Mesothelial cell of epicardium (in vitro differentiated cells): Measurements from ENCODE around the gene CD274. TPM values are rescaled to one million over a fixed set of nuclear protein-coding genes. Genes with fewer than 3 reads are reported as not detected.

Experiments
- DNase-seq, 2 experiments: peaks; one replicate each; pipeline ENCODE4 v3.0.0; 2021; ENCODE audit warnings: low spot score in 2 of 2; ENCODE audit not compliant: unreplicated experiment in 2 of 2
- H3K27ac Mint-ChIP-seq: 2 replicates; pipeline ENCODE4 v1.8.0; 2021; ENCODE audit warnings: mixed read lengths
- H3K27me3 Mint-ChIP-seq: 2 replicates; pipeline ENCODE4 v1.8.0; 2021; ENCODE audit warnings: low read depth, mixed read lengths
- H3K36me3 Mint-ChIP-seq: 2 replicates; pipeline ENCODE4 v1.8.0; 2021; ENCODE audit warnings: mixed read lengths
- H3K4me1 Mint-ChIP-seq: 2 replicates; pipeline ENCODE4 v1.8.0; 2021; ENCODE audit warnings: mixed read lengths
- H3K4me3 Mint-ChIP-seq: 2 replicates; pipeline ENCODE4 v1.8.0; 2021; ENCODE audit warnings: mild to moderate bottlenecking, moderate library complexity, mixed read lengths
- H3K9me3 Mint-ChIP-seq: 2 replicates; pipeline ENCODE4 v1.8.0; 2021; ENCODE audit warnings: mixed read lengths
- total RNA-seq: library from RNA; stranded (reverse); gene quantifications from 3 replicates; pipeline ENCODE4 v1.2.1, GENCODE V29; 2021
- TF ChIP-seq, protein P1 (sequence below): fragments of 200-600 bp; sonication (generic); IDR thresholded peaks from one replicate; pipeline ENCODE4 v1.5.0; 2021; ENCODE audit warnings: antibody characterized with exemption; ENCODE audit not compliant: unreplicated experiment

The CD274 gene
- total RNA-seq, 1 donor from 2014 or later, result 0.29 TPM

DNA sequence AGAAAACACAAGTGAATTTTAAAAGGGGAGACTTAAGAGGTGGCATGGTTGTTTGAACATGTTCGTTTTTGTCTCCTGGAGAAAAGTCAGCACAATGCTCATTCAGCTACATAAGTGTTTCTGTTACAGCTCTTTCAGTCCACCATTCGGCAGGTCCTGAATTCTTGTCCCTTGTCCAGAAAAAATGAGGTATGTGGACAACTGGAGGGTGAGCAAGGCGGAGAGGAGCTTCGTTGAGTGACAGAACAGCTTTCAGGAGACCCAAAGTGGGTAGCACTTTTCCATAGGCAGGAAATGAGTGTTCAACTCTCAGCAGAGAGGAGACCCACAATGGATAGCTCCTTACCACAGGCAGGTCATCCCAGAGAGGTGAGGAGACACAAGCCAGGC is 64.9 kb downstream of the CD274 start:
- Mint-ChIP-seq H3K4me3 (no peak overlapping the region), H3K36me3 (no peaks in the 10 kb centered on the region), H3K27ac (no peak overlapping the region), H3K9me3 (no peaks in the 10 kb centered on the region), H3K4me1 (no peaks in the 10 kb centered on the region), H3K27me3 (no peaks in the 10 kb centered on the region)
- TF ChIP-seq, protein P1, sequence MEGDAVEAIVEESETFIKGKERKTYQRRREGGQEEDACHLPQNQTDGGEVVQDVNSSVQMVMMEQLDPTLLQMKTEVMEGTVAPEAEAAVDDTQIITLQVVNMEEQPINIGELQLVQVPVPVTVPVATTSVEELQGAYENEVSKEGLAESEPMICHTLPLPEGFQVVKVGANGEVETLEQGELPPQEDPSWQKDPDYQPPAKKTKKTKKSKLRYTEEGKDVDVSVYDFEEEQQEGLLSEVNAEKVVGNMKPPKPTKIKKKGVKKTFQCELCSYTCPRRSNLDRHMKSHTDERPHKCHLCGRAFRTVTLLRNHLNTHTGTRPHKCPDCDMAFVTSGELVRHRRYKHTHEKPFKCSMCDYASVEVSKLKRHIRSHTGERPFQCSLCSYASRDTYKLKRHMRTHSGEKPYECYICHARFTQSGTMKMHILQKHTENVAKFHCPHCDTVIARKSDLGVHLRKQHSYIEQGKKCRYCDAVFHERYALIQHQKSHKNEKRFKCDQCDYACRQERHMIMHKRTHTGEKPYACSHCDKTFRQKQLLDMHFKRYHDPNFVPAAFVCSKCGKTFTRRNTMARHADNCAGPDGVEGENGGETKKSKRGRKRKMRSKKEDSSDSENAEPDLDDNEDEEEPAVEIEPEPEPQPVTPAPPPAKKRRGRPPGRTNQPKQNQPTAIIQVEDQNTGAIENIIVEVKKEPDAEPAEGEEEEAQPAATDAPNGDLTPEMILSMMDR, result no peak
- DNase-seq, result no peak

DNA sequence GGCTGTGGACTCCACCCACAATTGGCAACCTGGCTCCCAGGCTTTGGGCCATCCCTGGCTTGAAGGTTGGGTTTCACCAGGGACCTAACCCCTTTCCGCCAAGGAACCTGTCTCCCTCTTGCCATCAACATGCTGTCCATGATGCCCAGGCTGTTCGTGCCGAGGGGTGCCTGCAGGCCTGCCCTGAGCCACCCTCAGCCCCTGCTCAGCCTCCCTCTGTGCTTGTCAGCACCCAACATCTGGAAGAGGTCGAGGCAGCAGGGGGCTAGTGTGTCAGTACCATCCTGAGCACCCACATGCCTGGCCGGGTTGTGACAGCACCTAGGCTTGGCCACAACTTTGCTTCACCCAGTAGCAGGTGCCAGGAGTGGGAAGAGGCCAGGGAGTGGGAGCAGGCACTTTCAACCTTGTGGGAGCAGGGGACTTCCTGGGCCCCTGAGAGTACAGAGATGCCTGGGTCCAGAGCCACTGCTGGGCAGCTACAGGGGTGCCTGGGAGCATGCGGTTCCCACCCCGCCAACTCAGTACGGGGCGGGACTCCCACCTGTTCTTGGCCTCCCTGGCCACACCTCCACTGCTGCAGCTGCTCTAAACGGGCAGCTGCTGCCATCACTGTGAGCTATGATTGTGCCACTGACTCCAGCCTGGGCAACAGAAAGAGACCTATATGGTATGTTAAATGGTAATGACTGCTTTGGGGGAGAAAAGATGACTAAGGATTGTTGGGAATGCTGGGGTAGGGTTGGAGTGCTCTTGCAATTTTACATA is 66.3 kb downstream of the CD274 start:
- Mint-ChIP-seq H3K9me3 (peaks cover 3% of the 10 kb centered on the region), H3K4me3 (no peak overlapping the region), H3K27me3 (no peaks in the 10 kb centered on the region), H3K36me3 (no peaks in the 10 kb centered on the region), H3K4me1 (no peaks in the 10 kb centered on the region), H3K27ac (no peak overlapping the region)
- DNase-seq, result no peak
- TF ChIP-seq, protein P1, result no peak

DNA sequence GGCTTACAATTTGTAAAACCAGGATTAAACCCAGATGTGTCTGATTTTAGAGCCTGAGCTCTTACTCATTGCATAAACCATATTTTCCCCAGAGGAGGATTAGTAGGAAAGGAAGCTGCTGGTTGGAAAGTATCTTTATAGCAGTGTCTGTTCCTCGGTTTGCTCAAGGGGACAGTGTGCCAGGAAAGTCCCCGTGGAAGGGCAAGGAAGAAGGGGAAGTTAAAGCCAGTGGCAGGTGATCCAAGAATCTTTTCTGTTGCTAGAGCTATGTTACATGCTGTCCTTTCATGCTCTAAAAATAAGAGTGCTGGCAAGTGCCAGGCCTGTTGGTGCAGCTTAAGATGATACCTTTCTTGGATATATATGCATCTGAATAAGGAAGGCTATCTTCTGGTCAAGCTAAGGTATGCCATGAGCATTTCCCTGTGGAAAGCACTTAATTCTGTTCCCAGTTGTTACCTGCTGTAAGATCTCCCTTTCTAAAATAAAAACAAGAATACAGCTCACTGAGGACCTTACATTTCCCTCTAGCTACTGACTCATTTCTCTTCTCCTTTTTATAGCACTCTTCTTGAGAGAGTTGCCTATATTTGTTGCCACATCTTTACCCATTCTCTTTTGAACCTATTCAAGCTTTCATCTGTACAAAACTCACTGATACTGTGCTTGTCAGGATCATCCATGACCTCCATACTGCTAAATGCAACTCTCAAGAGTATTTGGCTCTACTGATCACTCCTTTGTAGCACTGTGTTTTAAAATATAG is 68.0 kb downstream of the CD274 start:
- DNase-seq, result no peak
- Mint-ChIP-seq H3K27me3 (no peaks in the 10 kb centered on the region), H3K9me3 (peaks cover 3% of the 10 kb centered on the region), H3K4me3 (no peak overlapping the region), H3K36me3 (no peaks in the 10 kb centered on the region), H3K4me1 (no peaks in the 10 kb centered on the region), H3K27ac (no peak overlapping the region)
- TF ChIP-seq, protein P1, result no peak

DNA sequence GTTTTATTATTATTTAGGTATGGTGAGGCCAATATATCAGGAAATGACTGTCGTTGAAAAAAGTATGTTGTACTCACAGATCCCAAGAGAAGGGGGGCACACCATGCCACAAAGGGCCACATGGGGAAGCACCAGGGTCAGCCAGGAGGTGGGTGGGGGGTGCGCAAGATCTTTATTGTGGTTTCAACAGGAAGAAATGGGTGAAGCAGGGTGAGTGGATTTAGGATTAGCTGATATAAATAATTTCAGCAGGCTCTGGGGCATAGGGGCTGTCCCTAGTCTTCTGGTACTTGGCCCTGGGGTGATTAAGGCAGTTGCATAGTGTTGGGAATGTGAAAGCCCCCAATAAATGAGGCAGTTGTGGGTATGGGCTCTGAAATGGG is 68.6 kb downstream of the CD274 start:
- Mint-ChIP-seq H3K27me3 (no peaks in the 10 kb centered on the region), H3K27ac (no peak overlapping the region), H3K9me3 (peaks cover 3% of the 10 kb centered on the region)

More for the DNA sequence above, 68.6 kb downstream of the CD274 start:
- no peaks in the 10 kb centered on the region for H3K36me3 Mint-ChIP-seq
- H3K4me1 Mint-ChIP-seq, result no peaks in the 10 kb centered on the region
- TF ChIP-seq, protein P1, result no peak
- no peak overlapping the region for H3K4me3 Mint-ChIP-seq
- DNase-seq, result no peak

Other genes with a start within 250 kb of the CD274 start
- gene INSL4, start 219.1 kb upstream of the CD274 start, total RNA-seq, result not detected in 3 replicates
- 2.8 to 3.8 TPM (median 3.4 TPM) in 3 replicates for gene RLN2, start 145.8 kb upstream of the CD274 start, total RNA-seq
- gene RLN1, start 110.7 kb upstream of the CD274 start, total RNA-seq, result 0.75 to 0.88 TPM (median 0.80 TPM) in 3 replicates
- 18.2 to 21.7 TPM (median 19.6 TPM) in 3 replicates for gene PLGRKT, start 12.6 kb upstream of the CD274 start, total RNA-seq
- gene PDCD1LG2, start 60.0 kb downstream of the CD274 start, total RNA-seq, result not detected in 3 replicates
- 36.4 to 39.2 TPM (median 37.5 TPM) in 3 replicates for gene RIC1, start 178.6 kb downstream of the CD274 start, total RNA-seq